Glomerular endothelial cell (primary cell): ENCODE measurements around the gene CFAP210. TPM values are rescaled to one million over a fixed set of nuclear protein-coding genes. Genes with fewer than 3 reads are reported as not detected.

Experiments
- DNase-seq: peaks from one replicate; pipeline ENCODE4 v3.0.0-alpha.2; 2011; ENCODE audit warnings: low read depth, low spot score; ENCODE audit errors: extremely low read depth
- total RNA-seq: library from RNA; depleted of rRNA; stranded (reverse); fragments of >200 nt; gene quantifications from 2 replicates; pipeline ENCODE4 v1.2.3, GENCODE V29; 2015

CFAP210 gene
- total RNA-seq, 1 donor from 2014 or later: not detected

DNA sequence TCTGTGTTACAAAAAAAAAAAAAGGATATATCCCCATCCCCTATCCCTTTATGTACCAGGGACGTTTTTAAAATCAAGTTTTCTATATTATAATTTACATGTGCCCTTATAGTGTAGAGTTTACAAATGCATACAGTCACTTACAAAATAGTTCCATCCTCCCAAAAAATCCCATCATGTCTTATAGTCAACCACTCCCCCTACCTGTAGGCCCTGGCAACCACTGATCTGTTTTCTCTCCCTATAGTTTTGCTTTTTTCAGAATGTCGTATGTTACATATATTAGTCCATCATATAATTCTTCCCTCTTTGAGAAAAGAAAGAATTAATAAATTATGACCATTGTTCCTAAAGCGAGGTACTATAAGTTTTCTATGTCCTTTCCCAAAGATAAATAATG lies 17.8 kb downstream of the CFAP210 start:
- no peak for DNase-seq

DNA sequence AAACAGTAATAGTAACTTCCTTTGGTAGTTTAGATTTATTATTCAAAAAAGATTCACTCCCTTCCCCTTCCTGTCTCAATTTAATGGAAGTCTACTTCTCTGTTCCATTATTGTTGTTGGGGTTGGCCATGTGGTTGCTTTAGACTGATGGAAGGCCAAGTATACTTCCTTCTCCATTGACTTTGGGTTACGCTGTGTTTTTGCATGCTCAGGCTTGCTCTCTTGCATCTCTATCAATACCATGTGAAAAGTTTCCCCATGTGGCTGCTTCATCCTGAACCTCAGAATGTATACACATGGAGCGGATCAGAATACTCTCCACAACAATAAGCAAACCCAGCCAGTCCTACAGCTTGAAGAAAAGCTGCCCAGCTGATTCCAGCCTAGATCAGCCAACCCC lies 20.3 kb downstream of the CFAP210 start:
- no peak for DNase-seq

DNA sequence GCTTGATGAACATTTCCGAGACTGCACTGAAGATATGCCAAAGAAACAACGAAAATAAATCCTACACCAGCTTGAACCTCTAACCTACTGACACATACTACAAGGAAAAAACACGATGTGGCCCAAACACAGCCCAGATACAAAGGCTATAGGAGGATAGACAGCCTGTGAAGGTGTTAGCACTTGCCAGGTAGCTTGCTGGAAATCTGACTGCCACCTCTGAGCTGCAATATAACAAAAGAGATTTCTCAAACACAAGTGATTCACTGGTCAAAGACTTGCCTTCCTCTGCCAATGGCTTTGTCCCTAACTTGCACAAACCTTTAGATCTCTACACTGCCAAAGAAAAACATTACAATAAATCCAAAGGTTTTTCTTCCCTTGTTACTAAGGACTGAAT lies 21.1 kb downstream of the CFAP210 start:
- DNase-seq: no peak

- DNase-seq: no peak
Measured at GRCh38 chr2:169672406-169672805, 21.8 kb downstream of the CFAP210 start.

DNA sequence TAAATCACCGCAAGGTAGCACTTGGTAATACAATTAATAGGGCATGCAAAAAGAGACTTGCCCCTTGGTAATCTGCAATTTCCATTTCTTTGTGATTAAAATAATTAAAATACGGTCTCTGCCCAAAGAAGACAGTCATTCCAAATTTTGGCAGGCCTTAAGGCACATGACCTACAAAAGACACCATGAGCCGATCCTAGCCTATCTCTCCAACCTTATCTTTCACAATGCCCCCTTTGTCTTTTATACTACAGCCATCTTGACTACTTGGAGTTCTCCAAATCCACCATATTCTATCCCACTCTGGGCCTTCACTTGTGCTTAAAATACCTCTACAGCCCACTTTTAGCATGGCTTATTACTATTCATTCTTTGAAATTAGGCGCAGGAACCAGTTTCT lies 23.3 kb downstream of the CFAP210 start:
- no peak for DNase-seq

DNA sequence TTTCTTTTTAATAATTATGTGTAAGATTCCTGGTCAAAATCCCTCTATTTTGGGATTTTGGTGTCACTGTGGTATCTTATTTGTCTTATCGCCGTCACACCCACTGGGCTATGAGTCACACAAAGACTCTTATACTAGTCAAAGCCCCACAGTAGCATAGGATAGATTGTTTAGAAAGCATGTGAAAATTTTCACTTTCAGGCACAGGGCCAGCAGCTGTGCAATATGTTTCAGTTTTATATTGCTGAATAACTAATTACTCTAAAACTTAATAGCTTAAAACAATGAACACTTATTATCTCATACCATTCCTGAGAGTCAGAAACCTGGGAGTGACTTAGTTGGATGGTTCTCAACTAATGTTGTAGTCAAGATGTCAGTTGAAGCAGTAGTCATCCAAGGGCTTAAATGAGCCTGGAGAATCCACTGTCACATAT lies 24.0 kb downstream of the CFAP210 start:
- DNase-seq: no peak

DNA sequence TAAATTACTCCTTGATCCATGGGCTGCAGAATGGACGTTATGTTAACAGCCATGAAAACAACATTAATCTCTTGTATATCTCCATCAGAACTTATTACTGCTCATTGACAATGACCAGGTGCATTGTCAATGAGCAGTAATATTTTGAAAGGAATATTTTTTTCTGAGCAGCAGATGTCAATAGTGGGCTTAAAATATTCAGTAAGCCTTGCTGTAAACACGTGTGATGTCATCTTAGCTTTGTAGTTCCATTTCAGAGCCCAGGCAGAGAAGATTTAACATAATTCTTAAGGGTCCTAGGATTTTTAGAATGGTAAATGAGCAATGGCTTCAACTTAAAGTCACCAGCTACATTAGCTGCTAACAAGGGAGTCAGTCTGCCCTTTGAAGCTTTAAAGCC lies 26.6 kb downstream of the CFAP210 start:
- DNase-seq: no peak

DNA sequence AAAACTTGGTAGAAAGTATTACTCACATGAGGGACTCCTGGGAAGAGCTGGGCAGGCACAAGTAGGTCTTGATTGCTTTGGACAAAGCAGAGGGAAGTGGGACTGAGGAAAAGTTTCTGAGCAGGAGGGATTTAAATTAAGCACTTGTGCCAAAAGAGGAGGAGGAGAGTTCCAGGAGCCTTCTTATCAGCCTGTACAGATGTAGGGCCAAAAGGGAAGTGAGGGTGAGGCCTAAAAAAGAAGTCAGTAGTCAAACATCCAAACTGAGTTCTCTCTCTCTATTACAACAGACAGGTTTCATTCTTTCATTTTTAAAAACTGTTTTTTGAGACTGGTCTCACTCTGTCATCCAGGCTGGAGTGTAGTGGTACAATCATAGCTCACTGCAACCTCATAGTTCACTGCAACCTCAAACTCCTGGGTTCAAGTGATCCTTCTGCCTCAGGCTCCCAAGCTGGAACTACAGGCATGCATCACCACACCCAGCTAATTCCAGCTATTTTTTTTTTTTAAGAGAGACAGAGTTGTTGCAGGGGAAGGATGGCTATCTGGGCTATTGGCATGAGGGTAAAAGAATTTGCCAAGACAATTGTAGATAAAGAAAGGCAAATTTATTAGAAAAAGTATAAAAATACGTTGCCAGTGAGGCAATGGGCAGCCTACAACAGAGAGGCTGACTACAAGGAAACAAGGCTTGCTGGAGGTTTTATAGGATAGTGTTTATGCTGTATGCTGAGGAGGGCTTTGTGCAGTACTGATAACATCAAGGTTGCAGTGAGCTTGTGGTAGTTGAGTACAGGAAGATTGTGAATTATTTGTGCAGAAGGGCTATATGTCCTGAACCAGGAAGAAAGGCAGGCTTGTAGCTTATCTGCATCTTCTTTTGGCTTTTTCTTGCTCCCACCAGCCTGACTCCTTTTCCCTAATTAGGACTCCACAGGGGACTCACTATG lies 29.0 kb downstream of the CFAP210 start:
- no peak for DNase-seq

DNA sequence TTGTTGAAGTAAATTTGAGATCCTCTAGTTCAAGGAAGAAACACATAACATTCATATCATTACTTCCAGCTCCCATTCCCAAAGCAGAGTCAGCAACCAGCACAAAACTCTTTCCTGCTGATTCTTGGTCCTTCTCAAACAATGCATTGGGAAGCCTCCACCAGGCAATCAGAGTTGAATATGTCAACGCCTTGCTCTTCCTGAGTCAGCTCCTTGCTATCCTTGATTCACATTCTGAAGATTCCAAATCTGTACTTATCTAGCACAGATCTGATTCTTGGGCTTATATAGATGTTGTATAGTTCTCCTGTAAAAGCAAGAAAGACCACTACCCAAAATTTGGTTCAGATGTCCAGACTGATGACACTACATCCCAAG lies 29.6 kb downstream of the CFAP210 start:
- DNase-seq: no peak

DNA sequence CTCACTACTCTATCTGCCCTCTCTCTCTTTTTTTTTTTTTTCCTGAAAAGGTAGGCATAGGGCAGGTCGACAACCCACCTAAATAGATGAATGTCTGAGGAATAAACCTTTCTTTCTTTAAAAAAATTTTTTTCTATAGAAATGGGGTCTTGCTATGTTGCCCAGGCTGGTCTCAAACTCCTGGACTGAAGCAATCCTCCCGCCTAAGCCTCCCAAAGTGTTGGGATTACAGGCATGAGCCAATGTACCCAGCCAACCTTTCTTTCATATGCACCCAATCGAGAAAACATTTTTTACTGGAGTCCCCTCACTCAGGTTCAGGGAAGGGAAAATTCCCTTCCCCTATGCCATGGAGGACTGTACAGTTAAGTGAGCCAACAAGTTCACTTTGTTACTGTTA lies 31.0 kb downstream of the CFAP210 start:
- DNase-seq: no peak

DNA sequence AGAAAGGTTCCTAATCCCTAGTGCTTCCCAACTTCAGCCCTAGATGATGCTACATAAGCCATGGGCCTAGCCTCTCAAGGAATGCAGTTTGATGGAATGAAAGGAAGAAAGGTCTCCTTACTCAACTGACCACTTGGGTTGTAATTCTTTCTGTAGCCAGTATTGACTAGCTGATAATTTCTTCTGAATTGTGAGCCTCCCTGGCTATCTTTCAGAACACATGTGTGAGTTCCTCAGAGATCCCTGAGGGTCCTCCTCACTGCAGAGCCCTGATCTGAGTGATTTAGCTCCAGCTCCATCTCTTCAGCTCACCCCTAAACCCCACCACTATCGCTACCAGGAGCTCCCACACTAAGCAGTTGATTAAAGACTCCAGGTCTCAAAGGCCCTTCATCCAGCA lies 31.5 kb downstream of the CFAP210 start:
- no peak for DNase-seq

- no peak for DNase-seq
Measured at GRCh38 chr2:169661265-169661664, 32.9 kb downstream of the CFAP210 start.

- no peak for DNase-seq
Measured at GRCh38 chr2:169659320-169659719, 34.9 kb downstream of the CFAP210 start.

DNA sequence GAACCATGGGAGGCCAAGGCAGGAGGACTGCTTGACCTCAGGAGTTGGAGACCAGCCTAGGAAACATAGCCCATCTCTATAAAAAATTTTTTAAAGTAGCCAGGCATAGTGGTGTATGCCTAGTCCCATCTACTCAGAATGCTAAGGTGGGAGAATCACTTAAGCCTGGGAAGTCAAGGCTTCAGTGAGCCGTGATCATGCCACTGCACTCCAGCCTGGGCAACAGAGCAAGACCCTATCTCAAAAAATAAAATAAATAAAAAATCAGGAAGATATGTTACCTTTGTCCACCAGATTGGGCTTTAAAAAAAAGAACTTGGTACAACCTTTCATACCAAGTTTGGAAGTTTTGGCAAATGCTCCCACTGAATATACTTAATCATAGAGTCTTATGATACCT lies 35.3 kb downstream of the CFAP210 start:
- DNase-seq: no peak

DNA sequence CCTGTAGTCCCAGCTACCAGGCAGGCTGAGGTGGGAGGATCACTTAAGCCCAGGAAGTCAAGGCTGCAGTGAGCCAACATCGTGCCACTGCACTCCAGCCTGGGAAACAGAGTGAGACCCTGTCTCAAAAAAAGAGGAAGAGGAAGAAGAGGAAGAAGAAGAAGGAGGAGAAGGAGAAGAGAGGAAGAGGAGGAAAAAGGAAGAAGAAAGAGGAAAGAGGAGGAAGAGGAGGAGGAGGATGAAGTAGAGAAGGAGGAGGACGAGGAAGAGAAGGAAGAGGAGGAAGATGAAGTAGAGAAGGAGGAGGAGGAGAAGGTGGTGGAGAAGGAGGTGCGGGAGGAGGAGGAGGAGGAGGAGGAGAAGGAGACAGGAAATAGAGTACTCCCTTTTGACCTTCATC lies 38.0 kb downstream of the CFAP210 start:
- DNase-seq: no peak

- no peak for DNase-seq
Measured at GRCh38 chr2:169653636-169654035, 40.6 kb downstream of the CFAP210 start.

DNA sequence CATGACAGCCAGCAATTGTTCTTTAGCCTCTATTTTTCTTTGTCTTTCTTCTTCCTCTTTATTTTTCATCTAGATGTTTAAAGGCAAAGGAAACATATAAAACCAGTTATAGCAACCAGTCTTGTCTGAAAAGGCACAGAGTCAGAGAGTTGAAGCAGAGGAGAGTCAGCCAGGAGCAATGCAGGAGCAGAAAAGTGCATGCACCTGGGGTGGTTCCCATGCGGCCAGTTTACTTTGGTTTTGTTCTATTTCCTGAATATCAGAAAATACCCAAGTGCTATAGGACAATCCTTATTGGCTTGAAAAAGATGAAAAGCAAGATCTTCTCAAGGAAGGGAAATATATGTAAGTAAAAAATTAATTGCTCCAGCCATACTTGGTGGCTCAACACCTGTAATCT lies 44.9 kb downstream of the CFAP210 start:
- no peak for DNase-seq

DNA sequence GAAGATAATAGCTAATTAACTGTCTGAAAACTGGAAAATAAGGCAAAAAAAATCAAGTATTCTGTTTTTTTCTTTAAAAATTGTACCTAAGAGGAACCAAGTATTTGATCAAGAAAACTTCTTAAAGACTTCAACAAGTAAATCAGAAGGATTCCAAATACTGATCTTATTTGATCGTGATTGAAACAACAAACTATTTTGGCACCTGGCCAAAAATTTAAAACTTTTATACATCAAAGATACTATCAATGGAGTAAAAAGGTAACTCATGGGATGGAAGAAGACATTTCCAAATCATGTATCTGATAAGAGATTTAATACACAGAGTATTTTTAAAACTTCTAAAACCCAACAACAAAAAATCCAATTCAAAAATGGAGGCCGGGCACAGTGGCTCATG lies 46.7 kb downstream of the CFAP210 start:
- no peak for DNase-seq

DNA sequence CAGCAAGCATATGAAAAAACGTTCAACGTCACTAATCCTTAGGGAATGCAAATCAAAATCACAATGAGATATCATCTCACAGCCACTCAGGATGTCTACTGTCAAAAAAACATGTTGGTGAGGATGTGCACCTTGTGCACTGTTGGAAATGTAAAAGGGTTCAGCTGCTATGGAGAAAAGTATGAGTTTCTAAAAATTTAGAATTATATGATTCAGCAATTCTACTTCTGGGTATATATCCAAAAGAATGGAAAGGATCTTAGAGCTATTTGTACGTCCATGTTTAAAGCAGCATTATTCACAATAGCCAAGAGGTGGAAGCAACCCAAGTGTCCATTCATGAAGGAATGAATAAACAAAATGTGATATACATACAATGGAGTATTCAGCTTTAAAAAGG lies 50.0 kb downstream of the CFAP210 start:
- DNase-seq: no peak

GRCh38 chr2:169641464-169641863 lies 52.7 kb downstream of the CFAP210 start:
- no peak for DNase-seq

DNA sequence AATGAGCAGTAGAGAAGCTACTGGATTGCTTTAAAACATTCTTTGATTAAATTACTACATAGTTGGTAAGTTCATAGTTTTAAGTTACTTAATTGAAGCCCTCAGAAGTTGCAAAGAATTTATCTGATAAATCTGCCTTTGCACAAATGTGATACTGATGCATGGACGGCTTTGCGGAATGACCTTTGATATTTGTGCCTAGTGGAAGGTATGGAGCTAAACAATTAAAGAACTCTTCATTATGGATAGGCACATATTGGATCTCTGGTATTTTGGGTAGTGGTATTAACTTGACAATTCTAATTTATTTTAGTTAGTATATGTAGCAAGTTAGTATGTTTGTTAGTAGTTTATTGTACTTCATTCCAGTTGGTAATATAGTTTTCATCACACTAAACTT lies 54.1 kb downstream of the CFAP210 start:
- no peak for DNase-seq

GRCh38 chr2:169637620-169638019 lies 56.6 kb downstream of the CFAP210 start:
- no peak for DNase-seq
